PFSK-1 (cell line): ENCODE results near the gene AQP12B.

Experiments used
- FOXP2 ChIP-seq: optimal IDR thresholded peaks from 2 replicates; pipeline ENCODE3; 2011; ENCODE audit warnings: borderline replicate concordance, control low read depth, inconsistent platforms; ENCODE audit not compliant: insufficient read depth; ENCODE audit errors: extremely low read length, extremely low read depth
- POLR2AphosphoS5 ChIP-seq: IDR thresholded peaks from 2 replicates; pipeline ENCODE4 v1.6.1; 2012; ENCODE audit warnings: low read depth, mild to moderate bottlenecking, control low read depth, low read length, moderate library complexity
- TAF1 ChIP-seq: IDR thresholded peaks from 2 replicates; pipeline ENCODE4 v1.6.1; 2012; ENCODE audit warnings: low read length, control low read depth, borderline replicate concordance; ENCODE audit not compliant: insufficient read depth
- TF ChIP-seq, protein P1 (sequence below), 2 experiments: IDR thresholded peaks; 2 replicates each; pipeline versions ENCODE4 v1.6.1 to v1.8.0; 2011 to 2012; ENCODE audit warnings: low read depth in 2 of 2, low read length in 2 of 2, control low read depth in 1 of 2, inconsistent platforms in 1 of 2, mild to moderate bottlenecking in 1 of 2, moderate library complexity in 1 of 2; ENCODE audit not compliant: insufficient read depth in 1 of 2

DNA sequence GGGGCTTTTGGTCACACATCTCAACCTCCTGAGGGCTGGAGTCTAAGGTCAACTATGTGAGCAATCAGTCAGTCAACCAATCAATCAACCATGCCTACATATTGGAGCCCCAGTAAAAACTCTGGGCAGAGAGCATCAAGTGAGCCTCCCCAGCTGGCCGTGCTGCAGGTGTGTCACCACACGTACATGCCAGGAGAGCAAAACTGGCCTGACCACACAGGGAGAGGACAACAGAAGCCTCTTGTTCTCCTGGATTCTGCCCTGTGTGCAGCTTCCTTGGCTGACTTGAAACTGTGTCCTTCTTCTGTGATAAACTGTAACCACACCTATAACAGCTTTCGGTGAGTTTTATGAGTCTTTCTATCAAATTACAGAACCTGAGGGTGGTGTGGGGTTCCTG is 31.5 kb downstream of the AQP12B start:
- no peak for TF ChIP-seq POLR2AphosphoS5
- no peak for TF ChIP-seq TAF1
- TF ChIP-seq, protein P1, sequence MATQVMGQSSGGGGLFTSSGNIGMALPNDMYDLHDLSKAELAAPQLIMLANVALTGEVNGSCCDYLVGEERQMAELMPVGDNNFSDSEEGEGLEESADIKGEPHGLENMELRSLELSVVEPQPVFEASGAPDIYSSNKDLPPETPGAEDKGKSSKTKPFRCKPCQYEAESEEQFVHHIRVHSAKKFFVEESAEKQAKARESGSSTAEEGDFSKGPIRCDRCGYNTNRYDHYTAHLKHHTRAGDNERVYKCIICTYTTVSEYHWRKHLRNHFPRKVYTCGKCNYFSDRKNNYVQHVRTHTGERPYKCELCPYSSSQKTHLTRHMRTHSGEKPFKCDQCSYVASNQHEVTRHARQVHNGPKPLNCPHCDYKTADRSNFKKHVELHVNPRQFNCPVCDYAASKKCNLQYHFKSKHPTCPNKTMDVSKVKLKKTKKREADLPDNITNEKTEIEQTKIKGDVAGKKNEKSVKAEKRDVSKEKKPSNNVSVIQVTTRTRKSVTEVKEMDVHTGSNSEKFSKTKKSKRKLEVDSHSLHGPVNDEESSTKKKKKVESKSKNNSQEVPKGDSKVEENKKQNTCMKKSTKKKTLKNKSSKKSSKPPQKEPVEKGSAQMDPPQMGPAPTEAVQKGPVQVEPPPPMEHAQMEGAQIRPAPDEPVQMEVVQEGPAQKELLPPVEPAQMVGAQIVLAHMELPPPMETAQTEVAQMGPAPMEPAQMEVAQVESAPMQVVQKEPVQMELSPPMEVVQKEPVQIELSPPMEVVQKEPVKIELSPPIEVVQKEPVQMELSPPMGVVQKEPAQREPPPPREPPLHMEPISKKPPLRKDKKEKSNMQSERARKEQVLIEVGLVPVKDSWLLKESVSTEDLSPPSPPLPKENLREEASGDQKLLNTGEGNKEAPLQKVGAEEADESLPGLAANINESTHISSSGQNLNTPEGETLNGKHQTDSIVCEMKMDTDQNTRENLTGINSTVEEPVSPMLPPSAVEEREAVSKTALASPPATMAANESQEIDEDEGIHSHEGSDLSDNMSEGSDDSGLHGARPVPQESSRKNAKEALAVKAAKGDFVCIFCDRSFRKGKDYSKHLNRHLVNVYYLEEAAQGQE (IDR thresholded peaks at IDR 0.05; ENCODE audit: insufficient read depth in 1 of 2, low read depth in 2 of 2, low read length in 2 of 2): no peak
- TF ChIP-seq FOXP2: no peak
